GM12874 (cell line): ENCODE measurements around the gene SULT6B1.

Source experiments
- CTCF ChIP-seq: IDR thresholded peaks from 2 replicates; pipeline ENCODE4 v1.5.1; 2011; ENCODE audit warnings: low read depth, mild to moderate bottlenecking, control low read depth, low read length, moderate library complexity; ENCODE audit not compliant: insufficient read depth

Gene SULT6B1

GRCh38 chr2:37125416-37125815 is 63.1 kb downstream of the SULT6B1 start:
- TF ChIP-seq CTCF = no peak

- TF ChIP-seq CTCF = no peak
These were observed 69.3 kb downstream of the SULT6B1 start for GRCh38 chr2:37119157-37119556.
